Measurements from ENCODE around the gene GALNT2.

Gene GALNT2

GRCh38 chr1:230185076-230186001 lies 118.3 kb downstream of the GALNT2 start:
- TF ChIP-seq GABPA (IDR thresholded peaks at IDR 0.05; ENCODE audit: low read depth) (no peak), POLR2AphosphoS5 (IDR thresholded peaks at IDR 0.05; ENCODE audit: low read depth) (no peak), SPI1 (IDR thresholded peaks at IDR 0.05; ENCODE audit: borderline replicate concordance, low read depth) (no peak), CTCF (IDR thresholded peaks at IDR 0.05; ENCODE audit: insufficient read depth, low read length) (no peak), REST (IDR thresholded peaks at IDR 0.05; ENCODE audit: insufficient replicate concordance, low read depth) (no peak)
- H3K4me3 ChIP-seq (replicated peaks; ENCODE audit: insufficient read depth, low read length), result no peak overlapping the region
- DNase-seq (ENCODE audit: low read depth in 1 of 2, low spot score in 1 of 2), result peak in 1 of 2 experiments; percentile 61
- H3K27ac ChIP-seq (replicated peaks), result no peak overlapping the region; the same call in 1 of the 2 replicates
- H3K27me3 ChIP-seq (ENCODE audit: insufficient read depth, poor library complexity, severe bottlenecking), result no peaks in the 10 kb centered on the region

GRCh38 chr1:230186003-230186863 lies 119.2 kb downstream of the GALNT2 start:
- TF ChIP-seq POLR2AphosphoS5 (IDR thresholded peaks at IDR 0.05; ENCODE audit: low read depth), result no peak
- TF ChIP-seq GABPA (IDR thresholded peaks at IDR 0.05; ENCODE audit: low read depth), result no peak
- no peak for TF ChIP-seq SPI1 (IDR thresholded peaks at IDR 0.05; ENCODE audit: borderline replicate concordance, low read depth)
- TF ChIP-seq CTCF (IDR thresholded peaks at IDR 0.05; ENCODE audit: insufficient read depth, low read length), result no peak
- TF ChIP-seq REST (IDR thresholded peaks at IDR 0.05; ENCODE audit: insufficient replicate concordance, low read depth), result no peak
- H3K27ac ChIP-seq (replicated peaks), result no peak overlapping the region; the same call in 1 of the 2 replicates
- H3K27me3 ChIP-seq (ENCODE audit: insufficient read depth, poor library complexity, severe bottlenecking), result no peaks in the 10 kb centered on the region
- no peak for DNase-seq (ENCODE audit: low read depth in 1 of 2, low spot score in 1 of 2)
- H3K4me3 ChIP-seq (replicated peaks; ENCODE audit: insufficient read depth, low read length), result no peak overlapping the region

GRCh38 chr1:230186874-230187273 lies 119.8 kb downstream of the GALNT2 start:
- no peak overlapping the region for H3K4me3 ChIP-seq (replicated peaks; ENCODE audit: insufficient read depth, low read length)
- TF ChIP-seq SPI1 (IDR thresholded peaks at IDR 0.05; ENCODE audit: borderline replicate concordance, low read depth) (peak; percentile 64; the same call in 1 of the 2 replicates), CTCF (IDR thresholded peaks at IDR 0.05; ENCODE audit: insufficient read depth, low read length) (no peak), POLR2AphosphoS5 (IDR thresholded peaks at IDR 0.05; ENCODE audit: low read depth) (peak; percentile 60; the same call in 1 of the 2 replicates)
- H3K27me3 ChIP-seq (ENCODE audit: insufficient read depth, poor library complexity, severe bottlenecking), result no peaks in the 10 kb centered on the region
- no peak overlapping the region for H3K27ac ChIP-seq (replicated peaks)
- DNase-seq (ENCODE audit: low read depth in 1 of 2, low spot score in 1 of 2), result peak in 1 of 2 experiments; percentile 74
